Esophagus muscularis mucosa (tissue), 4 donors: ENCODE measurements around the gene XYLT1.

ENCODE experiments used
- CTCF ChIP-seq, 3 experiments: fragments of 200-600 bp in 2 of 3; fragments of 450-650 bp in 1 of 3; sonication (generic) in 2 of 3; IDR thresholded peaks; one replicate each; pipeline ENCODE4 v1.5.1; 2017 to 2019; ENCODE audit warnings: antibody characterized with exemption in 3 of 3, mild to moderate bottlenecking in 2 of 3, moderate library complexity in 1 of 3
- EP300 ChIP-seq: sonication (generic); formaldehyde crosslinking; IDR thresholded peaks from one replicate; pipeline ENCODE4 v1.6.1; 2017; ENCODE audit warnings: antibody characterized with exemption
- POLR2A ChIP-seq: fragments of 450-650 bp; IDR thresholded peaks from one replicate; pipeline ENCODE4 v1.6.1; 2017; ENCODE audit warnings: antibody characterized with exemption, moderate library complexity, mild to moderate bottlenecking, low read depth

- TF ChIP-seq CTCF (IDR thresholded peaks at IDR 0.05) (no peak), POLR2A (no peak), EP300 (no peak)
These were observed 364.4 kb downstream of the XYLT1 start for GRCh38 chr16:17106243-17106791.
